NCI-H69 (cell line): ENCODE measurements around the gene DISC1.
A peak's percentile ranks its signal among the peaks of the same experiment; 100 is the strongest.

ENCODE experiments used
- DNase-seq: peaks from one replicate; lab custom pipeline; 2025; lab: John Stamatoyannopoulos, UW

Gene DISC1

DNA sequence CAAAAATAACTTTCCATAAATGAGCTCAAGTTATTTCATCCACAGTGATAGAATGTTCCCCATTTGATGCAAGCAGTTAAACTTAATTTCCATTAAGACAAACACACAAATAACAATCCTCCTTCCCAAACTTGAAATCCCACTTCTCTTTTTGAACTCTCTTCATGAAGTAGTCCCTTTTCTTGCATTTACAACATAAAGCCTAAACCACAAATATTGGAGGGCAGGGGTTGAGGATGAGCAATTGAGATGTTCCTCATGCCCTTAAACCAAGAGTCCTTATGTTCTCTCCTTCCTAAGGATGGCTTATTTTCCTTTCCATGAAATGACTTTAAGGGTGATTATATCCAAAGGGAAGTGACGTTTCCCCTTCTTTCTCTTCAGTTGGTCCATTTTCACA, 228.8 kb downstream of the DISC1 start:
- DNase-seq: no peak

DNA sequence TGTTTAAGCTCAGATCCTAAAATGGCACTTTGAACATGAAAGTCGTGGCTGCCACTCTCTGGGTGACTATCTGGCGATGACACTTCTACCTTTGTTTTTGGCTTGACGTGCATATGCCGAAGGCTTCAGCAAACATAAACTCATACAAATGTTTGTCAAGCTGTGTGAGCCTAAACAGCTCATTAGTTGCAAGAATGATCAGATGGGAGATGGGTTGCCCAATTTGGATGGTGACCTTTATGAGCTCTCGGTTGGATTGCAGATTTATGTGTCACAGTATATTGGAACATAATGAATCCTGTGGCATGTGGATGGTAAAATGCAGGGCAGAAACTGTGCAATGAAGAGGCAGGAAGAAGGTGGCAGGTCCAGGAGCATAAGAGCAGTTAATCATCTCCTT, 229.3 kb downstream of the DISC1 start:
- DNase-seq: peak; percentile 64

DNA sequence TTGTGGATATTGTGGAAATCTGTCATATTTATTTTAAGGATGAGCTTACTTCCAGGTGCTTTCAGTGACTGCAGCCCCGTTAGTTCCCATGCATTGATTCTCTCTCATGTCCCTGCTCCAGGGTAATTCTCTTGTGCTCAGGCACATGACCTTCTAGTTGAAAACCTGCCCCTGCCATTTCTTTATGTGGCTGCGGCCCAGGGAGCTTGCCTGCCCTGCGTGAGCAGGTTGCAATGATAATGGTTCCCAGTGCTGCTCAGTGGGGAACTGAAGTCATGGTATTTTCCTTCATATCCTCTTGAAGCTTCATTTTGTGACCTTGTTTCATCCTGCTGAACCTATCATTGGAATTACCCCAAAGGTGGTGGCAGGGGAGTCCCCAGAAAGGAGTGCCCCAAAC, 229.8 kb downstream of the DISC1 start:
- peak; percentile 12 for DNase-seq

DNA sequence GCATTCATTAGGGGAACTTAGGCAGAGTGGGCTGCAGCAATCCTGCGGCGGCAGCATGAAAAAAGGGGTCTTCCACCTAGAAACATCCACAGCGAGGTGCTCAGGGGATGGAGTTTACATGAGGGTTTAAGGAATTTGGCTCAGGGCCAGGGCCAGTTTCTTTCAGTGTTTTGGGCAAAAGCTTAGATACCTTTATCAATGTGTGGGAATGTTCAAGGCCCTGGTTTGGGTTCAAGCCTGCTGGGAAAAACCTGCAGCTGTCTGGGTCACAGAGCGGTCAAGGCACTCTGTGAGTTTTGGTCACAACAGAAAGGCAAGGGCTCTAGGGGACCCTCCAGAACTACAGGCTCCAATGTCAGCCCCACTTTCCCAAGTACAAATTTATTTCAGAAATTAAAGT, 230.3 kb downstream of the DISC1 start:
- no peak for DNase-seq

DNA sequence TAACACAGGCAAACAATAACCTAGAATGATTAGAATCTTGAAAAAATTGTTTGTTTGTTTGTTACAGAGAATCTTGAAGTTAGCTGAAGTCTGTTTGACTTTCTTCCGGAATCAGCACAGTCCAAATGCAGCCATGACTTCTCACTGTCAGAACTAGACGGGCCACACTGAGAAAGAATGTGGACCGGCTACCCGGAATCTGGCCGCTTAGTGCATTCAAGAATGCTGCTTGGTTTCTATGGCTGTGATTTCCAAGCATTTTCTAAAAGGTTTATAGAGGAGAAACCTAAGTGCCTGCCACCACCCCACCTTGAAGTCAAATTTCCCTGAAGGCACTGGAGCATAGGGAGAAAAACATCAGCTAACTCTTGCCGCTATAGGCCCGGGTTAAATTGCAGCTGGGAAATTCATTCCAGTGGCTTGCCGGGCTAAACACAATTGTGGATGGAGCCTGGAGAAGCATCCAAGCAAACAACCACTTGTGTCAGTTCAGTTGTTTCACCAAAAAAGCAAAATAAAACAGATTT, 231.1 kb downstream of the DISC1 start:
- DNase-seq: no peak

DNA sequence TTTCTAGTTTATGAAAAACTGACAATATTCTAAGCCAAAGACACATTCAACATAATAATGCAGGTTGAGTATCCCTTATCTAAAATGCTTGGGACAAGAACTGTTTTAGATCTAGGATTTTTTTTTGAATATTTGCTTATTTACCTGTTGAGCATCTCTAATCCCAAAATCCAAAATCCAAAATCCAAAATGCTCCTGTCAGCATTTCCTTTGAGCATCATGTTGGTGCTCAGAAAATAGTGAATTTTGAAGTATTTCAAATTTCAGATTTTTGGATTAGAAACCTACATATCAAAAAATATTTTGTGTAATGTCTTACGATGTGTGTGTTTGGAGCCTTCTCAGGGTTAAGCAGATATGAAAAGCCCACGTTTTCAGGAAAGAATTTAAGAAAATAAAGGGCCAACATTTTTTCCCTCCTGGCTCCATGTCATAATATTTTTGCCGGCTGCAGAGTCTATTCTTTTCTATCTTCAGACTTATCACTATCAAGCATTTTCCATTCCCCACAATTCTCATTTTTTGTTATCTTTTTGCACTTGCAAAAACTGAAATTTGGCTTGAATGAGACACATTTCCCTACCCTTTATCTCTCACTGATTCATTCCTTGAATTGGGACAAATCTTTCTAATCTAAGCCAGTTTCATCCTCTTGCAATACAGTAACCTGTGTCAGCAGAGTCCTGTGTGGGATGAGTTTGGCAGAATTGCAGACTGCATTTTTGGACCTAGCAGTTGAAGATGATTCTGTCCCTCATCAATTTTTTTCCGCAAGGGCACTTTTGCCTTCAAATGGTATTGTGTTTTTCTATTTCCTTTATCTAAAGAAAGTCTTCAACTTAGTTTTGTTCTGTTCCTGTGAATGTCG, 233.9 kb downstream of the DISC1 start:
- no peak for DNase-seq

DNA sequence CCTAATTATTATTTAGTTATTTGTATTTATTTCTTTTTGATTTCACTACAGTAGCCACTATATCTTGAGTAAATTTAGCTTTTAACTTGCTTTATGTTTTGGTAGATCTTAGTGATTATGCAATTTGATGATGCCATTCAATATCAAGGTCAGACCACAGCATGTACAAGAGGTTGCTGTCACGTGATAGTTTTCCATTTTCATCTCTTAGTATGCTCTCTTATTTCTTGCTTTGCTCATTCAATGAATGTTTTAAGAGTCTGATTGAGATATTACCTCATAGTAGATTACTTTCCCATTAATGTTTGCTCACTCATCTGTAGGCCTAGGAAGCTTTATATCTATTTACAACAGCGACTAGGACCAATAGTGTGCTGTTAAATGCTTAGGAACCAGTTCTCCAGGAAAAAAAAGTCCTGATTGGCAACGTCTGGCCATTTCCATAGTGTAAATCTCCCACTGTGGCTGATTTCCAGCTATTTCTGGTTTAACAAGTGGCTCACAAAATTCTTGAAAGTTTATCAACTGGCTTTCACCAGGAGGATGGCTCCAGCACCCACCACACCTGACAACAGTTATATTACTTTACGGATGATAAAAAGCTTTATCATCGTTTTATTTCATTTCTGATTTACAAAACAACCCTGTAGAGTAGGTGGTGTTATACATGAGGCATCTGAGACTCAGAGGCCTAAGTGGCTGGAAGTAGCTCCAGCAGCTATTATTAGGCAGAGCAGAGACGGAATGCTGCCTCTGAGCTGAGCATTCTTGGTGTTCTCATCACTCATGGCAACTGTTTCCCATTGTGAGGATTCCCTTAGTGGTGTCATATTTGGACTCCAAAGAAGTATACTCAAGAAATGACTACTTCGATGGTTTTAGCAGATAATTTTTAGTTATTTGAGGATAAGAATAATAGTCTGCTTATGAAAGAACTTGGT, 235.2 kb downstream of the DISC1 start:
- DNase-seq: no peak

DNA sequence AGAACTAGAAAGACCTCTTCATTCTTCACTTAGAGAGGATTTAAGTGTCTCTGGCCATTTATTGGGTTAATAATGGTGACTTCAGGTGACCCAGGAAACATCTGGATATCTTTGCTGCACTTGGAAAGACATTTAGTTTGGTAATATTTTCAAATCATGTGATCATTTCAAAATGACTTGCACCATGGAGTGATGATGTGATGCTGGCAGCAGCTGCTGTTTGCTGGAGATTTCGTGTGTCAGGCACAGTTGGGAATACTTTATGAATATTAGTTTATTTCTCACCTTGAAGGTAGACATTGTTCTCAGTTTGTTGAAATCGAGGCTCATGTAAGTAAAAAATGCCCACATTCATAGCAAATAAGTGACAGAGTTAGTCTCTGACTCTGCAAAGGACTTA, 236.0 kb downstream of the DISC1 start:
- DNase-seq: no peak

DNA sequence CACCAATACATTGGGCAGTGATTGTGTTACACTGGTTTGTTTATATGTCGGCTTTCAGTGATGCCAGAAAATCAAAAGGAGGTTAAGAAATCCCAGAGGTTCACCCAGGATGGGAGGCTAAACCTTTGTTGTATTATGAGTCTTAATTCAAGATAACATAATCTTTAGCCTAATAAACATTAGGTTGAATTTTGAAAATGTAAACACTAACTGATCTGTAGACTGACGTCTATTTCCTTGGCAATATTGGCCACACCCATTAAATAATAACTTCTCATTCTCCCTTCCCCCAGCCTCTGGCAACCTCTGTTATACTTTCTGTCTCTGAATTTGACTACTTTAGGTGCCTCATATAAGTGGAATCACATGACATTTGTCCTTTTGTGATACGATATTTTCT, 238.7 kb downstream of the DISC1 start:
- no peak for DNase-seq

DNA sequence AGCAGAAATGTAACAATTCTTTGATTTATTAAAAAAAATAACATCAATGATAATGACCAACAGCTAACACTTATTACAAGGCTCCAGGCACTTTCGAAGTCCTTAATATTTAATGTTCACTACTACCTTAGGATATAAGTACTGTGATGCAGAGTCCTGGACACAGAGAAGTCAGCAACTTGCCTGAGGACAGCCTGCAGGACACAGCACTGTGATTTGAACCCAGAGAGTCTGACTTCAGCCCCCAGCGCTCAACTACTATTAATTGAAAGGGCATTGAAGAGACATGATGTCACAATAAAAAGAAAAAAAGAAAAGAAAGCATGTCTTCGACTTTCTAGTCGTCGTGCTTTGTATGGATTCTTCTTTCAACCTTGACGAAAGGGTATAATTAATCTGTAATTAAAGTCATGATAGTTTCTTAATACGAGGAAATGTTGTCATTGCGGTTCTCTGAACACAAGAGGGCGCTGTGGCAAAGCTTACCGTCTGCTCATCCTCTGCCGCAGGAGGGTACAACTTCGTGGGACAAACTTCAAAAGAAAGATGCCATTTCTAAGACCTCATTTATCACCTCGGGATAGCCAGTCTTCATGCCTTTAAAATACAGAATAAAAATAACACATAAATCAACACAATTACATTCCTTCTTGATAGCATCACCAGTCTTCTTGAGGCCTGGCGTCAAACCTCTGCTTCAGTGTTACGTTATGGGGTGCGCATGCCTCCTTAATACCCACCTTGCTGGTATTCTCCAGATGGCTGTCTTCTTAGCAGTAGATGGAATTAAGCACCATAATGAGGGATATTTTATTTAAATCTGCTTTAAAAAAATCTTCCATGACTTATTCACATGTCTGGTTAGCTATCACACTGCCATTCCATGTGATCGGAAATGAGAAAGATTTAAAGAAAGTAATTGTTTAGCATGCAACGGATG, 240.1 kb downstream of the DISC1 start:
- DNase-seq: peak; percentile 63

DNA sequence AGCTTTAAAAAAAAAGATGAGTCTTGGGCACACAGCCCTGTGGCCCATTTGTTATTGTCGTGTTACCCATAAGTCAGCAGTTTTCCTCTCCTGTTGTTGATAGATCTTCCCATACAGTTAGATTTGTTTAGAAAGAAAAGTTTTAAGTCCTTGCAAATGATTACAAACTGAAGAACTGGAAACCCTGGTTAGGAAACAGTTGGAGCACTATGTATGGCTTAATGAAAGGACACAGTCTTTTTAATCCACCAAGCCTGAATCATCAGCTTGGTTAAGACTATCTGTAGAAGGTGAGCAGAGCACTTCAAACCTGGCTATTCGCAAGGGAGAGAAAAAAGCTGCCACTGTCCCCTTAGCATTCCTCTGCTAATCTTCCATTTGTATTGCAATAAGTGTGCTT, 241.0 kb downstream of the DISC1 start:
- DNase-seq: no peak

DNA sequence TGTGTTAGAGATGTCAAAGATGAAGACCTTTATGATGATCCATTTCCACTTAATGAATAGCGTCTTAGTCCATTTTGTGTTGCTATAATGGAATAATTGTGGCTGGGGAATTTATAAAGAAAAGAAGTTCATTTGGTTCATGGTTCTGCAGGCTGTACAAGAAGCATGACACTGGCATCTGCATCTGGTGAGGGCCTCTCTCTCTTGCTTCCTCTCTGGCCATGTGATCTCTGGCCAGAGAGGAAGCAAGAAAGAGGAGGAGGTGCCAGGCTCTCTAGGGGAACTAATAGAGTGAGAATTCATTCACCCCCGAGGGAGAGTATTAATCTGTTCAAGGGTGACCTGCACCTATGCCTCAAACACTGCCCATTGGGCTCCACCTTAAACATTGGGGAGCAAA, 242.8 kb downstream of the DISC1 start:
- DNase-seq: no peak

DNA sequence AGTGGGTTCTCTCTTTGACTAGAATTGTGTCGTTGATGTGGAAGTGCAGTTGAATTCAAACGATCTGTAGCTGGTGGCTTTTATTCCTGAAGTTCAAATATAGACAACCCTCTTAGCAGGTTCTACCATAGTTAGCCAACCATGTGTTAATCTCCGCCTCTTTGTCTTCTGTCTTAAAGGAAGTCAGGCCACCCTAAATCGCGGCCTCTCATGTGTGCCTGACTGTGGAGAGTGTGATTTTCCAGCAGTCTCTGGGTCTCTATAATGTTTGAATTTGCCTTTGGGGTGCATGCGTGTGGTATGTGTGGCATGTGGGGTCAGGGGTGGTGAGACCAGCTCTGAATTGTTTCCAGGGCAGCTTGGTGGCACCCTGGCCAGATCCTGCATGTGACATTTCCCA, 244.9 kb downstream of the DISC1 start:
- no peak for DNase-seq

DNA sequence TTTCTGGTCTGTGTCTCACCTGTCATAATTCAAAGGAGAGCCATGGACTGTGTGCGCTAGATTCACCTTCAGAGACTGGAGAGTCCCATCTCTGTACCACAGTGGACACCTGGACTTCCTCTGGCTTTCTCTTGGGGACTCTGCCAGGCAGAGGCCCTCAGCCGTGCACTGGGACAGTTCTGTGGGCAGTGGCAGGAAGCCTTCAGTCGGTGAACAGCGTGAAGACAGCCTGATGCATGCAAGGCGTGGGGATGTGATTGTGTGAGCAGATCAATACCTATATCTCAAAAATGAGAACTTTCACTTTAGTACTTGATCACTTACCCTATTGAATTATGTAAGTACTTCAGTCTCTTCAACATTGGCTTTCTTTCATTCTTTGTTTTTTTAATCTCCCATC, 245.3 kb downstream of the DISC1 start:
- DNase-seq: no peak

DNA sequence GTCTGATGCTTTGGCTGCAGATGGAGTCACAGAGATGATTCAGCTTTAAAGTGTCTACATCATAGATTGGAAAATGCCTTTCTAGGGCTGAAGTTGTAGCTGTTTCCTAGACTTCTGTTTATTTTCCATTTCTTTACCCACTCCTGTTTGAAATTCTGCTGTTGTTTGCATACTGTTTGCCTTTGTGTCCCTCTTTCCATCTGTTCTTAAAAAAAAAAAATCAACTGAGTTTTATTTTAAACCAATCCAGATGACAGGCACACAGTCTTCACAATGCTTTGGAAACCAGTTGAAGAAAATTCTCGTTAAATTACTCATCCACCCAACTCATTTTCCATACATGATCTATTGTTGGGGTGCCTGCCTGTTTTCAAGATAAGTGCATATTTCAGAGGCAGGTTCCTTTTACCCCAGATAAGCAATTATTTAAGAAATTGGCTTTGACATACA, 245.9 kb downstream of the DISC1 start:
- DNase-seq: no peak

DNA sequence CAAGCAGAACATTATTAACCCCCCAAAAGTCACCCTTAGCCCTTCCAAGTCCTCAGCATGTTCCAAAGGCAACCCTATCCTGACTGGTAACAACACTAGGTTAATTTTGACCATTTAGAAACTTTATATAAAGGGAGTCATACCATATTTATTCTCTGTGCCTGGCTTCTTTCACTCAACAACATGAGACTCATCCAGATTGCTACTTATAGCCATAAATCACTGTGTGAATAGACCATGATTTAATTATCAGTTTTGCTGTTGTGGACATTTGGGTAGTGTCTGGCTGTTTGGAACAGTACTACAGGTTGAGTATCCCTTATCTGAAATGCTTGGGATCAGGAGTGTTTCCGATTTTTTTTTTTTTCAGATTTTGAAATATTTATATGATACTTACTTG, 252.1 kb downstream of the DISC1 start:
- DNase-seq: no peak

DNA sequence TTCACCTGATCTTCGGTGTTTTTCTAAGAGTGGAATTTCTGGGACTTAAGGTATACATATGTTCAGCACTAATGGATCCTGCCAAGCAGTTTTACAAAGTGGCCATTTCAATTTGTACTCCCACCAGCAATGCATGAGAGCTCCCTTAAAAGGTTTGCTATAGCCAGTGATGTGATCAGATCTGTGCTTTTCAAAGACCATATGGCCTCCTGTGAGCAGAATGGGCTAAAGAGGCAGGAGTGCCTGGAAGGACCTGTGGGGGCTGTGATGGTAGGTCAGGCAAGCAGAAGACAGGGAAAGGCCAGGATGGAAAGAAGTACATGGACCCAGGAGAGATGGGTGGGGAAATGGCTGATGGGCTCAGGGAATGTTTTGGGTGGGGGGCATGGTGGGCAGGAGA, 252.7 kb downstream of the DISC1 start:
- DNase-seq: no peak

DNA sequence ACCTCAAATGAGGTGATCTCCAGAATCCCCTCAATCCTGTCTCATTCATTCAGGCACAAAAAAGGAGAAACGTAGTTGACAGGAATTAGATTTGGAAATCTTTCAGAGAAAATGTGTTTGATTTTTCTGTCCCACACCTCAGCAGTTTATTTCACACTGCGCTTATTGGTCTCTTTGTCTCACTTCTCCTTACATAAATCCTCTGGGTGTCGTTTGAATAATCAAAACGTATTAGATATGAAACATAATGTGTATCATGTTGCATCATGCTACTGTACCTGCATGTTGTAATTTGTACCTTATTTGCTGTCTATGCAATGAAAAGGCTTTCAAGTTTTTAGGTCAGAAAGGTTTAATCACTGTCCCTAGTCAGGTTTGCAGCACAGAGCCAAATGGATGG, 255.7 kb downstream of the DISC1 start:
- DNase-seq: no peak

DNA sequence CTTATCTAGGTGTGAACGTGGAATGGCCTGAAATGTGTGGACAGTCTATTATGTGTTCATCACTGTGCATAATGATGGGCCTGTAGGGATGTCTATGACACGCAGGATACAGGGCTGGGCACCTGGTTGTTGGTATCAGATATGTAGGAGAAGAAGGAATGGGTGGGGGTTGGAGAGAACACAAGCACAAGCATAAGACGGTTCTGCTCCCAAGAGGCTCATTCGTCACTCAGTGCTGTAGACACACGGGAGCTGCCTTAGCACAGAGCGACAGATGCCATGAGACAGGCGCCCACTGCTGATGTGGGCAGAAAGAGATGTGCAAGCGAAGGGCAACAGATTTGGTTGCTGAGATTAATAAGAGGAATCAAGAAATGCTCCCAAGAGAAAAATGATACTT, 256.2 kb downstream of the DISC1 start:
- DNase-seq: no peak

DNA sequence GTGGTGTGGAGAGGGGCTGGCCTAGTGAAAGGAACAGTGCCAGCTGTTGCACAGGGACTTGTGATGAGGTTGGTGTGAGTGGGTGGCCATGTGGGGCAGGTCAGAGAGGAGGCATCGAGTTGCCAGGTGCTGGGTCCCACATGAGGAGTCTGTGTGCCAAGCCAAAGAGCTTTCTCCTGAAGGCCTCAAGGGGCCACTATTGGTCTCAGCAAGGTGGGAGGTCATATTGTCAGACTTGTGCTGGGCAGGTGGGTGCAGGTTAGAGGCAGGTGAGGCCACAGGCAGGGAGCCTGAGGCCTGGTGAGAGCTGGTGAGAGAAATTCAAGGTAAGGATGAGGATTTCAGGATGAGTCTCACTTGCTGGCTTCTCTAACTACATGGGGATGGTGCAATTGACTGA, 256.8 kb downstream of the DISC1 start:
- no peak for DNase-seq

DNA sequence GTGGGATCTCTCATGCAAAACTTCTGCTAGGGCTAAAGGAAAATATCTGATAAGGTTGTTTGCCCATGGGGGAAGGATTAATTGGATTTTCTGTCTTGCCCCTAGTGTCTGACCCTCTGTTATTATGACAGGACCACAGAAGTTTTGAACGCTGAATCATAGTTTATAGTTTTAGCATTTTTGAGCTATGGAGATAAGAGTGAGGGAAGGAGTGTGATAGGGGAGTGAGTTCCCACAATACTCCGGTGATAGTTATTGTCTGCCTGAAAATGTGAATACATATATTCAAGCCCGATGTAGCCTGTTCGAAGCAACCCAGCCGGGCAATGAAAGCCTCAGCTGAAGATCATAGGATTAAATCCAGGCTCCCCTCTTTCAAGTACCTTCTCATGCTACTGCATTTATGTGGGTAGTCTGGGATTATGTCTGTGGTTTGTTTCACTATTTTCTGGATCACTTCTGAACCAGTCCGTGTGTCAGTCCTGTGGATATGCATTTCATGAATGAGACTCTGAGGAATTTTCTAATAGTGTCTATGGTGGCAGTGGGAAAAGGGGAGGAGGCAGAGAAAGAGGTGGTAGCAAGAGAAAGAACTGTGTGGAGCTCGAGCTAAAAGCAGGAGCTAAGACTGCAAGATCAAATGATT, 258.7 kb downstream of the DISC1 start:
- DNase-seq: no peak
